DMS53 treated with DMSO at 0.1 percent for 48 hours (cell line): ENCODE results near the gene ITGA11.

Source experiments
- DNase-seq: peaks from one replicate; lab custom pipeline; 2025; ENCODE audit not compliant: unreplicated experiment; lab: John Stamatoyannopoulos, UW

ITGA11 gene, protein sequence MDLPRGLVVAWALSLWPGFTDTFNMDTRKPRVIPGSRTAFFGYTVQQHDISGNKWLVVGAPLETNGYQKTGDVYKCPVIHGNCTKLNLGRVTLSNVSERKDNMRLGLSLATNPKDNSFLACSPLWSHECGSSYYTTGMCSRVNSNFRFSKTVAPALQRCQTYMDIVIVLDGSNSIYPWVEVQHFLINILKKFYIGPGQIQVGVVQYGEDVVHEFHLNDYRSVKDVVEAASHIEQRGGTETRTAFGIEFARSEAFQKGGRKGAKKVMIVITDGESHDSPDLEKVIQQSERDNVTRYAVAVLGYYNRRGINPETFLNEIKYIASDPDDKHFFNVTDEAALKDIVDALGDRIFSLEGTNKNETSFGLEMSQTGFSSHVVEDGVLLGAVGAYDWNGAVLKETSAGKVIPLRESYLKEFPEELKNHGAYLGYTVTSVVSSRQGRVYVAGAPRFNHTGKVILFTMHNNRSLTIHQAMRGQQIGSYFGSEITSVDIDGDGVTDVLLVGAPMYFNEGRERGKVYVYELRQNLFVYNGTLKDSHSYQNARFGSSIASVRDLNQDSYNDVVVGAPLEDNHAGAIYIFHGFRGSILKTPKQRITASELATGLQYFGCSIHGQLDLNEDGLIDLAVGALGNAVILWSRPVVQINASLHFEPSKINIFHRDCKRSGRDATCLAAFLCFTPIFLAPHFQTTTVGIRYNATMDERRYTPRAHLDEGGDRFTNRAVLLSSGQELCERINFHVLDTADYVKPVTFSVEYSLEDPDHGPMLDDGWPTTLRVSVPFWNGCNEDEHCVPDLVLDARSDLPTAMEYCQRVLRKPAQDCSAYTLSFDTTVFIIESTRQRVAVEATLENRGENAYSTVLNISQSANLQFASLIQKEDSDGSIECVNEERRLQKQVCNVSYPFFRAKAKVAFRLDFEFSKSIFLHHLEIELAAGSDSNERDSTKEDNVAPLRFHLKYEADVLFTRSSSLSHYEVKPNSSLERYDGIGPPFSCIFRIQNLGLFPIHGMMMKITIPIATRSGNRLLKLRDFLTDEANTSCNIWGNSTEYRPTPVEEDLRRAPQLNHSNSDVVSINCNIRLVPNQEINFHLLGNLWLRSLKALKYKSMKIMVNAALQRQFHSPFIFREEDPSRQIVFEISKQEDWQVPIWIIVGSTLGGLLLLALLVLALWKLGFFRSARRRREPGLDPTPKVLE

DNA sequence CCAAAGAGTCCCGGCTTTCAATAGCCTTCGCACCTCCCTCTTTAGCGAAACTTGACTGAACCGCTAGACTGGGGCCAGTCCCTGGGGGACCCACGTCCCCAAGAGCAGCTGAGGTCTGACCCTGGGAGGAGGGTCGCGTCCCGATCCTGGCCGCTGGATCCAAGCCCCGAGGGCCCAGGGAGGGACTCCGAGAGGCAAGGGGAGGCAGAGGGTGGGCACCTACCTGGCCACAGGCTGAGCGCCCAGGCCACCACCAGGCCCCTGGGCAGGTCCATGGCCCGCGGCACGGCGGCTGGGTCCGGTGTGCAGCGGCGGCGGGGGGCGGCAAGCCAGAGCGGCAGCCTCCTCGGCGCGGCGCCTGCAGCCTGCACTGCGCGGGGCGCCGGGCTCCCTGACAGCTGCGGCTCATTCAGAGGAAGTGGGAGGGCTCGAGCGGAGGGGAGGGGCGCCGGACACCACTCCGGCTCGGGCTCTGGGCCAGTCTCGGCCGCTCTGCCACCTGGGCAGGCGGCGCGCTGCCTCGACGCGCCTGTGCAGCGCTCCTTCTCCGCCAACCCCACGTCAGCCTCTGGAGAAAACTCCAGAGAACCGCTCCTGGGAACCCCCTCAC, at the start of gene ITGA11:
TSS of gene ITGA11 (minus strand) at position 372 of the 610 bp plus-strand sequence. CDS start at position 275, 97 bp downstream.
- DNase-seq = peak; percentile 25

DNA sequence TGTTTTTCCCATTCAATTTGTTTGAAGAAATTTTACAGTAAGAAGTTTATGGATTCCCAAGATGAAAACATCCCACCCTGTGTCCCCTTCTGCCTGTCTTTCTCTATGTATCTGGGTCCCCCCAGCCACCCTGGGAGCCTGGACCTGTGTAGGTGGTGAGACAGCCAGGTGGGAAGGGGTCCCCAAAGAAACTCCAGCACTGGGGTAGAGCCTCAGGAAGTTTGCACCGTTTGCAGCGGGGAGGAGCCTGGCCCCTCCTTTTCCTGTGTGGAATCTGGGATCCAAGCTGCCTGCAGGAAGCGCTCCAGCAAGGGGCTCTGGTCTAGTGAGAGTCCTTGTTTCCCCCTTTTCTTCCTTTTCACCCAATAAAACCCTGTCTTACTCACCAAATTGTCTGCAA, 49.4 kb upstream of the ITGA11 start:
- DNase-seq = no peak

DNA sequence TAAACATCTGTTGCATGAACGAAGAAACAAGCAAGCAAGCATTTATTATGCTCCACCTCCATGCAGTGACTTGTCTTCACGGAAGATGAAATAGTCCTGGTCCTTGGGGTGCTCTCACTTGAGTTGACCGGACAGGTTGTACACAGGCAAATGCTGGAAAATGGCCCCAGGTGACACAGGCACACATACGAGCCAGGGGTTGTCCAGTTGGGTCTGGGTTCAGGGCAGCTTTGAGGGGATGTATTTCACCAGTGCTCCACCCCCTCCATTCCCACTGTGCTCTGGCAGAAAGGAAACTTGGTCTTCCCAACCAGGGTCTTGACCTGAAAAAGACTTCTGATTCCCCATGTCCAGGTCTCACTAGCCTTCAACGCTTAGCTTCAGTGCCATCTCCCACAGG, 48.3 kb upstream of the ITGA11 start:
- DNase-seq = no peak

DNA sequence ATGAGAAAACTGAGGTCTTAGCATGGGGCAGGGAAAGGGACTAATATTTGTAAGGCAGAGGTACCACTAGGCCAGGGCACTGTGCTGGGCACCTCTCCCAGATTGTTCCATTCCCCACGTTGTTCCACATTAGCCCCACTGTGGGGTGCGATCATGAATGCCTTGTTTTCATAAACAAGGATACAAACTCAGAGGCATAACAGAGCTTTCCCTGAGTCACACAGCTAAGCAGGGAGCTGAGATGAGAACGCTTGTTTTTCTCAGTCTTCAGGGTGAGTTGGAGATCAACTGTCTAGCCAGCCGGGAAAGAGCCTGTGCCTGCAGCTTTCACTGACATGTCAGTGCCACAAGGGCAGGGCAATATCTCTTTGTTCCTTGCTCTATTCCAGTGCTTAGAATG, 47.9 kb upstream of the ITGA11 start:
- DNase-seq = no peak

DNA sequence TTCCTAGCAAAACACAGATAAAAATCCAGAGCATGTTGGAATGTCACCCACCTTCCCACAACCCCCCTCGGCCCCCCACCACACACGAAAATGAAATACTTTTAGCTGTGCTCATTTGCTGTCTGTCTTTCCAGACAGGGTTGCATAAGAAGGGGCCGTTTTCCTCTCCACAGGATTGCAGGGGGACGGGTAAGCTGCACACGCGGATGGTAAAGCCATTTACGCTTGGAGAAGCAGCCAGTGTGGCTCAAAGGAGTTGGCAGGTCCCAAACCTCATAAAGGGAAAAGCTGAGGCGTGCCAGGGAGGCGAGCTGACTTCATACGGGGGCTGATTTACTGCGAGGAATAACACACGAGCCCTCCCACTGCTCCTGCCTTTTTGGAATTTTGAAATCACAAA, 47.4 kb upstream of the ITGA11 start:
- DNase-seq = no peak

DNA sequence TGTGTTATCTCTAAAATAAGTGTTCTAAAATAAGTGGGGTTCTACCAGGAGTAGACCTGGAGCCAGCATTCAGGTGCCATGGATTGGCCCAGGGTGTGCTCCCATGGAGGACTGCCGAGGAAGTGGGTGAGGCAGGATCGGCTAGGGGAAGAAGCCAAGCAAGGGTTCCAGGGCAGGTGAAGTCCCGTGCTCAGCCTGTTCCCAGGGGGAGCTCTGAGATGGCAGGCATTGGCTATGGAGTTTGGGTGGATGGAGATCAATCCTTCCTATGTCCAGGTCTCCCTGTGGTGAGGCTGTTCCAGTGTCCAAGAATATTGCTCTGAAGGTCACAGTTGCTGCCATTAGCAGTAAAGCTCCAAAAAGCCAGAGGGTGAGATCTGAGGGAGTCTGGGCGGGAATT, 46.9 kb upstream of the ITGA11 start:
- DNase-seq = no peak

DNA sequence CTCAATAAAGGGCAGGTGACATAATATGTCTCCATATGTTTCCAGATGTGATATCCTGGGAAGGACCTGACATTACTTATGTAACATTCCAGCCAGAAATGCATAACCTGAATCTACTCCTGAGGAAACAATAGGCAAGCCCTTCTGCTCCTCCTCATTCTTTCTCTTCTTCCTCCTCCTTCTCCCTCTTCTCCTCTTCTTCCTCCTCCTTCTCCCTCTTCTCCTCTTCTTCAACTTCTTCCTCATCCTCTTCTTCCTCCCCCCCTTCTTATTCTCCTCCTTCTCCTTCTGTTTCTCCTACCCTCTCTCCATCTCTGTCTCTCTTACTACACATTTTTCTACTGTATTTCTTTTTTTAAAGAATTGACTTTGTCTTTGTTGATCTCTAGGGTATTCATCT, 43.5 kb upstream of the ITGA11 start:
- DNase-seq = no peak

DNA sequence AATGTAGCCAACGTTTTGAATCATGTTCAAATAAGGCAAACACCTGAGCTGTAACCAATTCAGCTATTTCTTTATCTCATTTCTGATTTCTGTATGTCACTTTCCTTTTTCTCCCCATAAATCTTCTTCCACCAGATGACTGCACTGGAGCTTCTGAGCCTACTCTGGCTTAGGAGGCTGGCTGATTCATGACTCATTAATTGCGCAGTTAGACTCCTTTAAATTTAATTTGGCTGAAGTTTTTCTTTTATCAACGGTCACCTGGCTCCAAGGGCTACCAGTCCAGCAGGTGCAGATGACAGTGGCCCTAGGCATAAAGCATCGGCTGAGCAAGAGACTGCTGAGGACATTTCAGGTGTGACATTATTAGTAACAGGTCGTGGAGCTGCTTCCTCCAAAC, 39.6 kb upstream of the ITGA11 start:
- no peak for DNase-seq

DNA sequence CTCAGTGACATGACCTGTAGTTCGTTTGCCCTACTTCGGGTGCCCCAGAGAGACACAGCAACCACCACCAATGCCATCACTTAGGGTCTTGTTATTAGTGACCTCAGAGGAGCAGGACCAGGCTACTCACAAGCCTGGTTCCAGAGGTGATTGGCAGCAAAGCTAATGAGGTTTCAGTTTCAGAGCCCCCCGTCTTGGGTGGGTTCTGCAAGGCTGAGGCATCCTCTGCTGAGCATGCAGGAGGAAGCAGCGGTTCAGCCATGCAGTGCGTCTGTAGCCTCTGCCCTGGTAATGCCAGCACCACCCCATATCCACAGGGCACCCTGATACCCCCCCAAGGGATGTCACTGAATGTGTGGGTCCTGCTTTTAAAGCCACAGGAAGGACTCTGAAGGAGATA, 39.0 kb upstream of the ITGA11 start:
- no peak for DNase-seq

DNA sequence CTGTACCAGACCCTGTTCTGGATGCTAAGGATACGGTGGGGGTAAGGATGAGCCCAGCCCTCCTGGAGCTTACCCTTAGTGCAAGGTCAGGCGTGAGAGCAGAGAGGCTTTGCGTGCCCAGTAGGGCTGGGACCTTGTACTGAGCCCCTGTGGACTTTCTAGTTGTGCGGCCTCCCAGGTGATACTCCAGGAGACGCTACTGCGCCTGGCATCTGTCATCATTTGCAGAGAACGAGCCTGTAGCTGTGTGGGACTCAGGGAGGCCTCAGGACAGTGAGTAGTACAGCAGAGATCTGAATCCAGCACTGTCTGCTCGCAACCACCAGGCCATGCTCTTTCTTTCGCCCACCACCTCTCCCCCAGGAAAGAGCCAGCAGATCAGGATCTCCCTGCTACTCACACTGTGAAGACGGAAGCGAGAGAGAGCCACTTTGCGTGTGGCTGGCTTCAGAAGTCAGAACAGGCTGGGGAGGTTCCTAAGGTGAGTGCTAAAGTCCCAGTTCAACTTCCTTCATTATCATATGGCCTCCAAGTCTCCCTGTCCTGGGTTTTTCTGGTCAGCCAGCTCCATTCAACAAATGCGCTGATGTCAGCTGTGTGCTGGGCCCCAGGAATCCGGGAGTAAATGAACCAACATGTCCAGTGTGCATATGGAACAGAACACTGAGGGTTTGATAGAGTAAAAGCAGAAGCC, 38.2 kb upstream of the ITGA11 start:
- no peak for DNase-seq

DNA sequence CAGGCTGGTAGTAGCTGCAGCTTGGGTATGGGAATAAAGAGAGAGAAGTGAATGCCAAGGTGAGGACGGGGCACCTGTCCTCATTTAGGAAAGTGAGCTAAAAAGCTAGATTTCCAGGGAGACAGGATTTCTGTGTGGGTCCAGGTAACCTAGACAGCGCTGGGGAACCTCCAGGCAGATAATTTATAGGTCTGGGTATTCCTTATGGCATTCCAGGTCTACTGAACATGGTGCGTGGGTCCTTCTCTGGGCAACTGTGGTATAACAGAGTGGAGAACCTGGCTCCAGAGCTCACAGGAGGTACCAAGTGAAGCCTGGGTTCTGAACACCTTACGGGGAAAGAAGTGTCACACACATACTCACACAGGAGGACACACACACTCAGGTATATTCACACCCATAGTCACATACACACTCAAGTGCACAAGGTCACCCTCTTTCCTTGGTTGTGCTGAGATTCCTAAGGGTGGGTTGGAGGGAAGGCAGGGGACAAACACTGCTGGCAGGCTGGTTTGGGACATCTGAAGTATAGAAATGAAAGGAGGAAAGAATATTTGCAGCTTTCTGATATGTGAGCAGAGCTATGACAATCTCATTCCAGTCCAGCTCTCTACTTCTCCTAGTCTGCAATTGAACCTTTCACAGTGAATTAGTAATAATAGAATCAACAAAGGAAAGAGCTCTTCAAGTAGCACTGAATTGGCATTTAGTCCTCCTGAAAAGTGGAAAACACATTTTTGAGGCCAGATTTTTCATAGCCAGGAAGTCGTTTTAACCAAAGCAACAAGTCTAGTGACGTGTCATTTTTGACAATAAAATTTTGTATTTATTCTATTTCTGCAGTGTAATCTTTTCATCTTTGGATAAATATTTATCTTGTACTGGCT, 37.4 kb upstream of the ITGA11 start:
- DNase-seq = no peak

DNA sequence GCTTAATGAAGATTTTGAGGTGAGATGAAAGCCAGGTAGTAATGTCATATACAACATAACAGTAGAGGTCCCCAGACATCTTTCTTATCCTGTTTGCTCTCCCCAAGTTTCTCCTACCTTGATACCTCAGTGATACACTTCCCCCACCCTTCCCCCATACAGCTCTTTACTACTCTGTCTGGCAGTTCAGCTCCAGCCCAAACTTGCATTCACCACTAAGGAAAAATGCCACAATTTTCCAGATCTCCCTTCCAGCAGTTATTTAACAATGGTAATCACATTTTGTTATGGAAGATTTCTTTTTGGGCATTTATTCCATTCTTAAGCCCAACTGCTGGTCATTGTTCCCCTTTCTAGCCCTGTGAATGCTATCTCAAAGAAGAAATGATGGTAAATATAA, 34.9 kb upstream of the ITGA11 start:
- no peak for DNase-seq

DNA sequence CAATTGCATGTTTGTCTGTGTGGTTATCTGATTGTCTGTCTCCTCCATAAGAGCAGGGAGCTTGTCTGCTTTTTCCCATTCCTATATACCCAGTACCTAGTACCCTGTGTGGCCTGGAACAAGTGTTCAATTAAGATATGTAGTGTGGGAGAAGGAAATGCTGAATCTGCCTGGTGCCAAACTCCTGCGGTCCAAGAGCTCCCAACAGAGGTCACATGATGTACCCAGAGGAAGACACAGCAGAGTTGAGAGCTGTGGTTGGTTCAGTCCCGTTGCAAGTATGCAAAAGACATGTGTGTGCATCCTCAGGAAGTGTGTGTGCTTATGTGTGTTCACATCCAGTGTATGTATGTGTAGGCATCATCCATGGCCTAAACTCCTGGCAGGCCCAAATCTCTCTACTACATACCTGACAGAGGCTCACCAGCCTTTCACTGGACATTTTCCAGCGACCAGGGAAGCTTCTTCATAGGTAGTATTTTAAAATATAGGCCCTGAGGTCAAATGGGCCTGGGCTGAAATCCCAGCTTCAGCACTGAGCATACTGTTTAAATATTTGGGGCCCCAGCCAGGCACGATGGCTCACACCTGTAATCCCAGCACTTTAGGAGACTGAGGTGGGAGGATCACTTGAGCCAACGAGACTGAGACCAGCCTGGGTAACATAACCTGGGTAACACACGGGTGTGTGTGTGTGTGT, 34.0 kb upstream of the ITGA11 start:
- no peak for DNase-seq

DNA sequence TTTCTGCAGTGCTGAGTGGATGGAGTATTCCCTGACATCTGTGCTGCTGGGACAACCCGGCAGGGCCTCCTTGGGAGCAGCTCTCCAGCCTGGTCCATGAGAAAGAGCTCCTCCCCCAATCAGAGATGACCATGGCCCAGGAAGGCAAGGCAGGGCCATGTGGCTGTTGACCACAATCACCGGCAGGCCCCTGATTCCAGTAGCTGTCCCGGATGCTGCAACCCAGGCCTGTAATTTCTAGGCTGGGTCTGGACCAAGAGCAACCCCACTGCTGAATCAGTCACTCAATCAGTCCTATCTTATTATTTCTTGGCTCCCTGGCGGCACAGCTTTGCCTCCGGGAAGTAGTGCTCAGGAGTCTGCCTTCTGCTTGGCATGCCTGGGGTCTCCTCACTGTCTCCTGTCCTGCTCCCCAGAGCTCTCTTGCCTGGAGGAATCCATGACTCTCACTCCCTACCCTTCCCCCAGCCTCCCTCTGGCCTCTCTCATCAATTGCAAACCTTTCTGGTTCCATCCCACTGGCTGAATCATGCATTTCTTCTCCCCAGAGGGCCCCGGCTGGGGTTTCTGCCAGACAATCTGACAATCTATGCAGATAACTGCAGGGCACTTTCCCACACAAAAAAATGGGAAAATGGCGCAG, 32.6 kb upstream of the ITGA11 start:
- DNase-seq = no peak

DNA sequence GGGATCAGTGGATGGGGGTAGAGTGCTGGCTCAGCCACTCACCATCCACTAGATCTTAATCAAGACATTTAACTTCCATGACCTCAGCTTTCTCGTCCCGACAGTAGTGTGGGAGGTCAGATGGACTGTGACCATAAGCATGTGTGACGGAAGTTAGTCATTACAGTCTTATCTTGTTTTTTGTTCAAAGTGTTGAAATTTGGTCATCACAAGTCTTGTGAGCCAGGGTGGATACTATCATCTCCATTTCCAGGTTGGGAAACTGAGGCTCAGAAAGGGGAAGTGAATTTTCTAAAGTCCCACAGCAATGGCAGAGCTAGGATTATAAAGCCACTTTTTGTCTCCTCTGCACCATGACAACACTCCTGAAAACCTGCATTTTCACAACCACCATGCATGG, 32.0 kb upstream of the ITGA11 start:
- DNase-seq = no peak

DNA sequence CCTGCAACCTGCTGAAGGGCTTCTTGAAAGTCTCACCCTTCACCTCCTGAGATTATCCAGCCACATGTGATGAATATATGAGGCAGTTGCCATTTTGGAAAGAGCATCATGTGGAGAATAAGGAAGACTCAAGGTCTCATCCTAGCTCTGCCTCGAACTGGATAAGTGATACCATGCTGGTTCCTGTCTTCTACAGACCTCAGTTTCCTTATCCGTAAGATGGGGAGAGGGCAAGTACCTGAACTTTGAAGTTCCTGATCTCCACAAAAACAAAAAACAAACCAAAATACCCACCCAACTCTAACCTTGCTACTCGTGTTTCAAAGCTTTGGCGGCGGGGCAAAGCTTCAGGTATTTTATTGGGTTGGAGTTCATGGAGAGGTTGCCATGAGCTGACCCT, 31.5 kb upstream of the ITGA11 start:
- no peak for DNase-seq

DNA sequence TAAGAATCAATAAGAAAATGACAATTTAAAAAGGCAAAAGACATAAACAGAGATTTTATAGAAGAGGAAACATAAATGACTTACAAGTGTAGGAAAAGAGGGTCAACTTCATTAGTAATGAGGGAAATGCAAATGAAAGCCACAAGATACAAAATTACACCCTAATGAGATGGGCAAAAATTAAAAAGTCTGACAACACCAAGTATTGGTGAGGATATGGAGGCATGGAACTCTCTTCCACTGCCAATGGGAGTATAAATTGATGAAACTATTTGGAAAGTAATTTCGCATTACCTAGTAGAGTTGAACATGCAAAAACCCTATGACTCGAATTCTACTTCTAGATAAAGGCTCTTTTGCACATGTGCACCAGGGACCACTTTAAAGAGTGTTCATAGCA, 28.2 kb upstream of the ITGA11 start:
- DNase-seq = no peak

DNA sequence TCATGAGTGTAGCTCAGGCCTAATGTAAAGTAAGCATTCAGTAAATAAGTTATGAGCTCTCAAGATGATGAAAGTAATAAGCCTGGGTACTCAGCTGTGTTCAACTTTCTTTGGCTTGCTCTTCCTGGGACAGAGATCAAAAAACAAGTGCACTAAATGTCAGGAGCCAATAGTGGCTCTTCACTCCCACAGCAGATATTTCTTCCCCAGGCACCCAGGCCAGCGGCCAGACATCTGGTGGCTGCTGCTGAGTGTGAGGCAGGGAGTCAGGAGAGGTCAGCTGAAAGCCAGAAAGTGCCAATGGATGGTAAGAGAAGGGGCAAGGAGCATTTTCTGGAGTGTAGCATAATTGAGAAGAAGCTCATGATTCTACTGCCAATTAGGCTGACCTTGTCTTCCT, 18.2 kb upstream of the ITGA11 start:
- DNase-seq = no peak

DNA sequence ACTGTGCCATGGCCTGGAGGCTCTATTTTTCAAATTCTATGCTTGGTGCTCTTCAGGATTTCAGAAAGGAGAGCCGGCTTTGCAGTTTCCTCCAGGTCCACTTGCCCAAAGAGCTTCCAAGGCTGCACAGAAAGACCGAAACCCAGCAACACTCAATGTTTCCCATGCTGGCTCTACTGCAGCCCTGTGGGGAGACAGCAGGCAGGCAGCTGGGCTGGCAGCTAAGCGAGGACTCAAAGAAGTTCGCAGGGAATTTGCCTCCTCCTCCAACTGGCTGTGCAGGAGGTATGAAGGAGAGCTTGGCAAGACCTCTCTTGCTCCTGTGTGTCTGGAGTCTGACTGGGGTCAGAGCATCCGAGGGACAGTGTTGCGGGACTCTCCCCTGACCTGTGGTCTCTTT, 17.4 kb upstream of the ITGA11 start:
- no peak for DNase-seq
